ENCODE data around the gene RNF168. TPM values are rescaled to one million over a fixed set of nuclear protein-coding genes. Genes with fewer than 3 reads are reported as not detected.

Gene RNF168
- total and polyA plus RNA-seq, 2 experiments from 2014 or later = 12.3 to 14.2 TPM

- H3K4me3 ChIP-seq = no peak overlapping the region
- in situ Hi-C loops (cut with MboI) = no loop called here
- H3K79me2 ChIP-seq (ENCODE audit: insufficient read depth) = no peaks in the 10 kb centered on the region
- H3K36me3 ChIP-seq (ENCODE audit: low read depth) = no peaks in the 10 kb centered on the region
- no peaks in the 10 kb centered on the region for H3K4me1 ChIP-seq (ENCODE audit: insufficient read depth)
- 22 to 24% methylated on average over 14 to 18 of the region's 18 CpGs for WGBS, 2 experiments (ENCODE audit: low coverage in 1 of 2, low lambda C conversion rate in 2 of 2, missing lambda C conversion rate in 2 of 2)
- no peaks in the 10 kb centered on the region for H4K20me1 ChIP-seq (ENCODE audit: insufficient read depth)
- DNase-seq = peak; percentile 55
- no peaks in the 10 kb centered on the region for H3K27me3 ChIP-seq (replicated peaks; ENCODE audit: insufficient read depth)
- no peak overlapping the region for H3K9ac ChIP-seq
- H2AFZ ChIP-seq = no peak overlapping the region
- H3K9me3 ChIP-seq (ENCODE audit: low read depth) = no peaks in the 10 kb centered on the region
- no peak for TF ChIP-seq EZH2 (IDR thresholded peaks at IDR 0.05; ENCODE audit: insufficient read depth, poor library complexity, severe bottlenecking)
- no peak for TF ChIP-seq EZH2phosphoT487 (IDR thresholded peaks at IDR 0.05; ENCODE audit: insufficient read depth, low read depth)
- H3K27ac ChIP-seq = no peak overlapping the region
- no peaks in the 10 kb centered on the region for H3F3A ChIP-seq (ENCODE audit: insufficient read depth)
- no peaks in the 10 kb centered on the region for H3K9me2 ChIP-seq (ENCODE audit: insufficient read depth)
- H3K4me2 ChIP-seq (ENCODE audit: unreplicated experiment) = no peak overlapping the region
These were observed 33.9 kb upstream of the RNF168 start for GRCh38 chr3:196537319-196537984.

GRCh38 chr3:196533260-196533681 is 29.7 kb upstream of the RNF168 start:
- TF ChIP-seq EZH2phosphoT487 (IDR thresholded peaks at IDR 0.05; ENCODE audit: insufficient read depth, low read depth) = no peak
- TF ChIP-seq EZH2 (IDR thresholded peaks at IDR 0.05; ENCODE audit: insufficient read depth, poor library complexity, severe bottlenecking) = no peak
- Histone ChIP-seq H3K4me1 (ENCODE audit: insufficient read depth) (no peaks in the 10 kb centered on the region), H3K27me3 (replicated peaks; ENCODE audit: insufficient read depth) (no peaks in the 10 kb centered on the region), H3K9me3 (ENCODE audit: low read depth) (no peaks in the 10 kb centered on the region), H3K9ac (no peak overlapping the region), H3K27ac (no peak overlapping the region), H3K36me3 (ENCODE audit: low read depth) (no peaks in the 10 kb centered on the region), H3K9me2 (ENCODE audit: insufficient read depth) (no peaks in the 10 kb centered on the region), H3F3A (ENCODE audit: insufficient read depth) (no peaks in the 10 kb centered on the region; the same call in 1 of the 2 replicates), H2AFZ (peak overlapping the region; percentile 43), H3K79me2 (ENCODE audit: insufficient read depth) (no peaks in the 10 kb centered on the region), H4K20me1 (ENCODE audit: insufficient read depth) (no peaks in the 10 kb centered on the region), H3K4me2 (ENCODE audit: unreplicated experiment) (no peak overlapping the region), H3K4me3 (no peak overlapping the region)
- no peak for DNase-seq
- 15 to 16% methylated on average over 14 of the region's 14 CpGs for WGBS, 2 experiments (ENCODE audit: low coverage in 1 of 2, low lambda C conversion rate in 2 of 2, missing lambda C conversion rate in 2 of 2)
- in situ Hi-C loops (cut with MboI) = no loop called here

GRCh38 chr3:196531418-196531817 is 27.9 kb upstream of the RNF168 start:
- Histone ChIP-seq H3K79me2 (ENCODE audit: insufficient read depth) (no peaks in the 10 kb centered on the region), H3K9ac (no peak overlapping the region), H3K4me3 (no peak overlapping the region), H3K4me2 (ENCODE audit: unreplicated experiment) (no peak overlapping the region), H3F3A (ENCODE audit: insufficient read depth) (peaks cover 9% of the 10 kb centered on the region), H4K20me1 (ENCODE audit: insufficient read depth) (no peaks in the 10 kb centered on the region), H3K9me2 (ENCODE audit: insufficient read depth) (no peaks in the 10 kb centered on the region), H3K36me3 (ENCODE audit: low read depth) (no peaks in the 10 kb centered on the region), H3K27me3 (replicated peaks; ENCODE audit: insufficient read depth) (no peaks in the 10 kb centered on the region), H3K27ac (no peak overlapping the region), H3K4me1 (ENCODE audit: insufficient read depth) (peaks cover 10% of the 10 kb centered on the region), H2AFZ (no peak overlapping the region), H3K9me3 (ENCODE audit: low read depth) (no peaks in the 10 kb centered on the region)
- DNase-seq = no peak
- in situ Hi-C loops (cut with MboI) = no loop called here
- TF ChIP-seq EZH2phosphoT487 (IDR thresholded peaks at IDR 0.05; ENCODE audit: insufficient read depth, low read depth) = no peak
- 87 to 89% methylated on average over 4 of the region's 4 CpGs for WGBS, 2 experiments (ENCODE audit: low coverage in 1 of 2, low lambda C conversion rate in 2 of 2, missing lambda C conversion rate in 2 of 2)

GRCh38 chr3:196528639-196529233 is 25.2 kb upstream of the RNF168 start:
- Histone ChIP-seq H3K4me1 (ENCODE audit: insufficient read depth) (peaks cover 10% of the 10 kb centered on the region), H4K20me1 (ENCODE audit: insufficient read depth) (no peaks in the 10 kb centered on the region), H3K4me3 (peak overlapping the region; percentile 63), H3K36me3 (ENCODE audit: low read depth) (no peaks in the 10 kb centered on the region), H3K9me2 (ENCODE audit: insufficient read depth) (no peaks in the 10 kb centered on the region), H3K27me3 (replicated peaks; ENCODE audit: insufficient read depth) (no peaks in the 10 kb centered on the region), H3K9me3 (ENCODE audit: low read depth) (no peaks in the 10 kb centered on the region), H3F3A (ENCODE audit: insufficient read depth) (peaks cover 9% of the 10 kb centered on the region), H2AFZ (peak overlapping the region; percentile 98), H3K27ac (peak overlapping the region; percentile 70), H3K4me2 (ENCODE audit: unreplicated experiment) (peak overlapping the region; percentile 63), H3K79me2 (ENCODE audit: insufficient read depth) (no peaks in the 10 kb centered on the region), H3K9ac (peak overlapping the region; percentile 78)
- 5% methylated on average over 28 to 47 of the region's 52 CpGs for WGBS, 2 experiments (ENCODE audit: low coverage in 1 of 2, low lambda C conversion rate in 2 of 2, missing lambda C conversion rate in 2 of 2)
- TF ChIP-seq EZH2phosphoT487 (IDR thresholded peaks at IDR 0.05; ENCODE audit: insufficient read depth, low read depth) (no peak), EZH2 (IDR thresholded peaks at IDR 0.05; ENCODE audit: insufficient read depth, poor library complexity, severe bottlenecking) (no peak)
- in situ Hi-C loops (cut with MboI) = loop anchor here (10.0 kb wide), 1 partner anchor 274 kb away; no protein-coding TSS in a partner anchor
- peak; percentile 89 for DNase-seq
